Smooth muscle cell (in vitro differentiated cells): ENCODE measurements around the gene FAM3D. TPM values are rescaled to one million over a fixed set of nuclear protein-coding genes. Genes with fewer than 3 reads are reported as not detected.

Experiments used
- DNase-seq: peaks from one replicate; lab custom pipeline; 2025; ENCODE audit not compliant: unreplicated experiment; lab: John Stamatoyannopoulos, UW
- H2AFZ ChIP-seq: fragments of 200-600 bp; sonication (generic); 2 replicates; pipeline ENCODE4 v1.6.0; 2016; ENCODE audit warnings: antibody characterized with exemption, low read depth, mild to moderate bottlenecking
- H3F3A ChIP-seq: fragments of 200-600 bp; sonication (generic); 2 replicates; pipeline ENCODE4 v1.6.0; 2017; ENCODE audit warnings: antibody characterized with exemption, low read depth
- H3K27ac ChIP-seq: fragments of 200-600 bp; sonication (generic); 2 replicates; pipeline ENCODE4 v1.5.1; 2016; ENCODE audit warnings: low read depth, mild to moderate bottlenecking
- H3K27me3 ChIP-seq: fragments of 200-600 bp; sonication (generic); 2 replicates; pipeline ENCODE4 v1.6.1; 2016; ENCODE audit warnings: low read depth, mild to moderate bottlenecking
- H3K36me3 ChIP-seq: fragments of 200-600 bp; sonication (generic); 2 replicates; pipeline ENCODE4 v1.5.1; 2016; ENCODE audit warnings: low read depth
- H3K4me1 ChIP-seq: fragments of 200-600 bp; sonication (generic); 2 replicates; pipeline ENCODE4 v1.5.1; 2016; ENCODE audit warnings: low read depth
- H3K4me2 ChIP-seq: fragments of 200-600 bp; sonication (generic); 2 replicates; pipeline ENCODE4 v1.6.0; 2016; ENCODE audit warnings: mild to moderate bottlenecking
- H3K4me3 ChIP-seq: fragments of 200-600 bp; sonication (generic); 2 replicates; pipeline ENCODE4 v1.5.1; 2016; ENCODE audit warnings: mild to moderate bottlenecking
- H3K79me2 ChIP-seq: fragments of 200-600 bp; sonication (generic); 2 replicates; pipeline ENCODE4 v1.6.0; 2016; ENCODE audit warnings: low read depth, mild to moderate bottlenecking
- H3K9ac ChIP-seq: fragments of 200-600 bp; sonication (generic); 2 replicates; pipeline ENCODE4 v1.6.0; 2016; ENCODE audit warnings: low read depth
- H3K9me3 ChIP-seq: fragments of 200-600 bp; sonication (generic); replicated peaks from 2 replicates; pipeline ENCODE4 v1.5.1; 2016; ENCODE audit warnings: low read depth
- H4K20me1 ChIP-seq: fragments of 200-600 bp; sonication (generic); 2 replicates; pipeline ENCODE4 v1.6.0; 2016; ENCODE audit warnings: low read depth
- CTCF ChIP-seq: fragments of 200-600 bp; sonication (generic); IDR thresholded peaks from 2 replicates; pipeline ENCODE4 v1.5.1; 2017; ENCODE audit warnings: borderline replicate concordance, mild to moderate bottlenecking, antibody characterized with exemption; ENCODE audit not compliant: insufficient read depth, poor library complexity, severe bottlenecking
- WGBS: methylation state at CpG from one replicate; pipeline ENCODE4 v1.1.7; 2016; ENCODE audit warnings: low lambda C conversion rate; 5-methylcytosine and 5-hydroxymethylcytosine counted together
- polyA plus RNA-seq: library from polyadenylated mRNA; unstranded; fragments of >200 nt; fragmentation: Nextera tagmentation; extraction: Ambion mirVana; gene quantifications from 2 replicates; pipeline ENCODE4 v1.2.1, GENCODE V29; 2016
- total RNA-seq: library from RNA; depleted of rRNA; stranded (reverse); fragments of >200 nt; gene quantifications from 2 replicates; pipeline ENCODE4 v1.2.3, GENCODE V29; 2014

FAM3D gene
- total and polyA plus RNA-seq, 2 experiments from 2014 or later = 0.18 to 0.33 TPM

GRCh38 chr3:58597770-58598310 lies 68.7 kb downstream of the FAM3D start:
- Histone ChIP-seq H3F3A (no peaks in the 10 kb centered on the region), H3K9me3 (no peaks in the 10 kb centered on the region), H3K27me3 (no peaks in the 10 kb centered on the region), H4K20me1 (no peaks in the 10 kb centered on the region), H3K9ac (no peak overlapping the region), H3K4me1 (peaks cover 7% of the 10 kb centered on the region), H2AFZ (no peak overlapping the region), H3K4me3 (no peak overlapping the region), H3K79me2 (no peaks in the 10 kb centered on the region), H3K27ac (no peak overlapping the region), H3K36me3 (no peaks in the 10 kb centered on the region), H3K4me2 (no peak overlapping the region)
- DNase-seq = no peak
- TF ChIP-seq CTCF = no peak
- 81% methylated on average over 6 of the region's 6 CpGs for WGBS

GRCh38 chr3:58596834-58597518 lies 69.6 kb downstream of the FAM3D start:
- H3K4me1 ChIP-seq = peaks cover 5% of the 10 kb centered on the region
- H3K9ac ChIP-seq = no peak overlapping the region
- no peak overlapping the region for H3K27ac ChIP-seq
- no peaks in the 10 kb centered on the region for H3K27me3 ChIP-seq
- no peaks in the 10 kb centered on the region for H3K79me2 ChIP-seq
- H4K20me1 ChIP-seq = no peaks in the 10 kb centered on the region
- DNase-seq = no peak
- no peaks in the 10 kb centered on the region for H3F3A ChIP-seq
- 71% methylated on average over 4 of the region's 4 CpGs for WGBS
- H3K36me3 ChIP-seq = no peaks in the 10 kb centered on the region
- no peak for TF ChIP-seq CTCF
- no peaks in the 10 kb centered on the region for H3K9me3 ChIP-seq
- H3K4me2 ChIP-seq = no peak overlapping the region
- no peak overlapping the region for H3K4me3 ChIP-seq
- no peak overlapping the region for H2AFZ ChIP-seq

GRCh38 chr3:58594117-58594516 lies 72.5 kb downstream of the FAM3D start:
- H3K9ac ChIP-seq = no peak overlapping the region
- WGBS = 90% methylated on average over 5 of the region's 5 CpGs
- no peaks in the 10 kb centered on the region for H4K20me1 ChIP-seq
- H3K4me1 ChIP-seq = no peaks in the 10 kb centered on the region
- no peaks in the 10 kb centered on the region for H3K36me3 ChIP-seq
- H3K79me2 ChIP-seq = no peaks in the 10 kb centered on the region
- no peaks in the 10 kb centered on the region for H3K27me3 ChIP-seq
- no peak overlapping the region for H2AFZ ChIP-seq
- no peaks in the 10 kb centered on the region for H3F3A ChIP-seq
- no peak for TF ChIP-seq CTCF
- DNase-seq = no peak
- no peak overlapping the region for H3K4me3 ChIP-seq
- no peak overlapping the region for H3K27ac ChIP-seq
- no peak overlapping the region for H3K4me2 ChIP-seq
- no peaks in the 10 kb centered on the region for H3K9me3 ChIP-seq
